Activated CD4-positive, alpha-beta T cell treated with anti-CD3 and anti-CD28 coated beads for 4 hours (primary cell): ENCODE results near the gene VMAC.
"Not testable (repeated sequence)": the region's sequence is repeated elsewhere in the genome, so short reads cannot be mapped to it uniquely, and the experiment has no call there.

Experiments
- DNase-seq, 2 donors: peaks; one replicate each; pipeline ENCODE4 v3.0.0-alpha.2; 2020

VMAC gene

GRCh38 chr19:5904352-5905113 lies at the start of gene VMAC:
Gene VMAC (plus strand): TSS chr19:5904872. CDS start chr19:5904891, 19 bp downstream.
- peak; percentile 100 for DNase-seq

GRCh38 chr19:5855151-5855550 lies 49.5 kb upstream of the VMAC start:
- not testable (repeated sequence) for DNase-seq

GRCh38 chr19:5857203-5858081 lies 47.2 kb upstream of the VMAC start:
- no peak for DNase-seq

DNA sequence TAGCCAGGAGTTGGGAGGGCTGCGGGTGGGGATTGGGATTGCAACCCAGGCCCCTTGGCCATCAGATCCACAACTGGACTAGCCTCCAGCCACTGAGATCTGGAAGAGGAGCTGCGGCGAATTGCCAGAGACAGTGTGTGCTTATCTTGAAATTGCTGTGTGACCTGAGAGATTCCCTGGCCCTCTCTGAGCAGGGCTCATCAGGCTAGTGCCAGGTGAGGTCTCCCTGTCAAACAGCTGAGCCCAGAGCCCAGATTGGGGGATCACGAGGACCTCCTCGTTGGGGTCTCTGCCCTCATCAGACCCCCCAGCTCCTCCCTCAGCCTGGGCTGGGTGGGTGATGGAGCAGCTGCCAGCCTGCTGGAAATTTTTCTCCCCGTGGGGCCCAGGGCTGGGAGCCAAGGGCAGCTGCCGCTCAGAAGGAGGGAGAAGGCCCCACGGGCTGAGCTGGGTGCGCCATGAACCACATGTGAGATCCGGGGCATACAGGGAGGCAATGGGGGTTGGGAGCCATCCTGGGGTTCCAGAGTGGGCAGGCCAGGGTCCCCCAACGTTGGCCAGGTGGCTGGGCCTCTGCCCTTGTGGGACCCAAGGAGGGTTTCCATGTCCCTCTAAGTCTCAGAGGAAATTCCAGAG lies 41.5 kb upstream of the VMAC start:
- no peak for DNase-seq

DNA sequence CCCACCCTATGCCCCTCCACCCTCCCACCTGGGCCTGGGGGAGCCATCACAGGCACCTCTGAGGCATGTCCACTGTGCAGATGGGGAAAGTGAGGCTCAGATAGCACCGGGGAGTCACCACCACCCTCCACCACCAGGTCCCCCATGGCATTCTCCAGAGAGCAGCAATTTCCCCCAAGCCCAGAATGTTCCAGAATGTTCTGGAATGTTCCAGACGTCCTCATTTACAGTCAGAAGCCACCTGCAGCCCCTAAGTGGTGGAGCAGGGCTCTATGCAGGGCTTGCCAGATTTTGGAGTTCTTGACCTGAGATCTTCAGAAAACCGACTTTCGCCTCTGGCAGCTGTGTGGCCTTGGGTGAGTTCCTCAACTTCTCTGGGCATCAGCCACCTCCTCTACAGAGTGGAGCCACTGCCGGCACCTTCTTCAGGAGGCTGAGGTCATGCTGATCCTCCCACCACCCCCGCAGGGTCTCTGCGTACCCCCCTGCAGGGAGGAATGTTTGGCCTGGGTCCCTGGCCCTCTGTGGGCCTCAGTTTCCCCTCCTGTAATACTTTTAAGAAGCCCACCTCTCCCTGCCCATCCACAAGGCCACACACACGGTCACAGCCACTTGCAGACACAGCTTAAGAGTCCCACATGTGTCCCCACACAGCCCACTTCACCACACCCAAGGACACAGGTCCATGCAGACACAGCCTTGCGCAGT lies 40.5 kb upstream of the VMAC start:
- no peak for DNase-seq

DNA sequence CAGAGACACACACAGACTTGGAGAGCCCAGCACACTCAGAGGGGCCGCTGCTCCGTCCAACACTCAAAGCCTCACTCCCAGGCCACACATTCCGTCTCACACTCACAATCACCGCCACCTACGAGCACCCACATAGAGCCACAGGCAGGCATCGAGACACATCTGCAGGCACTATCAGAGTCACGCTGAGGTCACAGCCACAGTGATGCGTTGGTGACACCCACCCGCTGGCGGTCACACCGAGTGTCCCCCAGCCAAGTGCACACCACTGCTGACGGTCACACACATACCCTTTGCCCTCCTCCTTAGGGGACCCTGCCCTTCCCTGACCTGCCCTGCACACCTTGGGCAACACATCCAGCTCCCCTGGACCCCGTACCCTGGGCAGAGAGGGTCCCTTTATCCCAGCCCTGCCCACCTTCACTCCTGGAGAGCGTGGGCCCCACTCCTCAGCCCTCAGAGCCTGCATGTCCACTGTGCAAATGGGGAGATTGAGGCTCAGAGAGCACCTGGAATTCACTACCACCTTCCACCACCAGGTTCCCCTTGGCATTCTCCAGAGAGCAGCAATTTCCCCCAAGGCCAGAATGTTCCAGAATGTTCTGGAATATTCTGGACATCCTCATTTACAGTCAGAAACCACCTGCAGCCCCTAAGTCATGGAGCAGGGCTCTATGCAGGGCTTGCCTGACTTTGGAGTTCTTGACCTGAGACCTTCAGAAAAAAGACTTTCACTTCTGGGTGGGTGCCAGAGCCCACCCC lies 39.8 kb upstream of the VMAC start:
- DNase-seq, result no peak

DNA sequence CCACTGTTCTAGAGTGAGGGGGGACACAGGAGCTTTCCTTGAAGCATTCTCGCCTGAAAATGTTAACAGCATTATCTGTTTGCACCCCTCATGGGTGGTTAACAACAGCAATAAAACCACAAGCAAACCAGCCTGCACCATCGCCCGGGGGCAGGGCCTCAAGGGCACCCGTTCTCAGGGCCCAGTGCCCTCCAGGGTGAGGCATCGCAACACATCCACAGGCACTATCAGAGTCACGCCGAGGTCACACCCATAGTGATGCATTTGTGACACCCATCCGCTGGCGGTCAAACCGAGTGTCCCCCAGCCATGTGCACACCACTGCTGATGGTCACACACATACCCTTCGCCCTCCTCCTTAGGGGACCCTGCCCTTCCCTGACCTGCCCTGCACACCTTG lies 38.9 kb upstream of the VMAC start:
- DNase-seq, result no peak

- no peak for DNase-seq
These were observed 37.2 kb upstream of the VMAC start for GRCh38 chr19:5867201-5868136.

GRCh38 chr19:5870986-5871394 lies 33.7 kb upstream of the VMAC start:
- no peak for DNase-seq

DNA sequence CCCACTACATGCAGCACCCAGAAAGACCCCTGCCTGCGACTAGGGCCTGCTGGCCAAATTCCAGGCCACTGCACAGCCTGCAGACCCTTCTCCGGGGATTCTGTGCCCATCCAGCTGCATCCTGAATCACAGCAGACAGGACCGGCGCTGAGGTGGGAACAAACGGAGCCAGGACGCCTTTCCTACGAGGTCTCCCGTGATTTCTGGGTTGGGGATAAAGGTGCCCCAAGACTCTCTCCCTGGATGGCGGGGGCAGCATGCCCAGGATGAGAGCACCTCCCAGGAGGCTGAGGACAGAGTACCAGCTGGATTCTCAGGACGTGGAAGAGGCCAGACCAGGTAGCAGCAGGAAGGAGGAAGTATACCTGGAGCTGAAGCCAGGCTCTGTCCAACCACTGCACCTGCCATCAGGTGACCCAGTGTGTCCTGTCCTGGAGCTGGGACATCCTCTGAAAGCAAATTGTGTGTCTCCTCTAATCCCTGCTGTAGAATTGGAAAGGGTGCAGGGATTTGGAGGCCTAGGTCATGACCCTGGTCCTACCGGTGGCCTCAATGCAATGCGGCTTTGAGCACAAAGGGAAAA lies 31.0 kb upstream of the VMAC start:
- no peak for DNase-seq

DNA sequence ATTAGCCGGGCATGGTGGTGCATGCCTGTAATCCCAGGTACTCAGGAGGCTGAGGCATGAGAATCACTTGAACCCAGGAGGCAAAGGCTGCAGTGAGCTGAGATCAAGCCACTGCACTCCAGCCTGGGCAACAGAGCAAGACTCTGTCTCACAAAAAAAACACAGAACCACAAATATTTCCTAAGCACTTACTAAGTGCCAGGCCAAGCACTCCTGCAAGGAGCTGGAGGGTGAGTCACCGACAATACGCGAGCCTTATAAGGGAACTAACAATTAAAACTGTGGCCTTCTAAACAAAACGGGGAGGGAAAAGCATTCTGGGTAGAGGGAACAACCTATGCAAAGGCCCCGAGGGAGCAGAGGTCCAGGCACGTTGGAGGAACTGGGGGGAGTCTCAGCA lies 30.2 kb upstream of the VMAC start:
- DNase-seq, result not testable (repeated sequence)

DNA sequence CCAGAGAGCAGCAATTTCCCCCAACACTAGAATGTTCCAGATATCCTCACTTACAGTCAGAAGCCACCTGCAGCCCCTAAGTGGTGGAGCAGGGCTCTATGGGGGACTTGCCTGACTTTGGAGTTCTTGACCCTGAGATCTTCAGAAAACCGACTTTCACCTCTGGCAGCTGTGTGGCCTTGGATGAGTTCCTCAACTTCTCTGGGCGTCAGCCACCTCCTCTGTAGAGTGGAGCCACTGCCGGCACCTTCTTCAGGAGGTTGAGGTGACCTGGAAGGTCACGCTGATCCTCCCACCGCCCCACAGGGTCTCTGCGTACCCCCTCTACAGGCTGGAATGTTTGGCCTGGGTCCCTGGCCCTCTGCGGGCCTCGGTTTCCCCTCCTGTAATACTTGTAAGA lies 27.2 kb upstream of the VMAC start:
- no peak for DNase-seq

DNA sequence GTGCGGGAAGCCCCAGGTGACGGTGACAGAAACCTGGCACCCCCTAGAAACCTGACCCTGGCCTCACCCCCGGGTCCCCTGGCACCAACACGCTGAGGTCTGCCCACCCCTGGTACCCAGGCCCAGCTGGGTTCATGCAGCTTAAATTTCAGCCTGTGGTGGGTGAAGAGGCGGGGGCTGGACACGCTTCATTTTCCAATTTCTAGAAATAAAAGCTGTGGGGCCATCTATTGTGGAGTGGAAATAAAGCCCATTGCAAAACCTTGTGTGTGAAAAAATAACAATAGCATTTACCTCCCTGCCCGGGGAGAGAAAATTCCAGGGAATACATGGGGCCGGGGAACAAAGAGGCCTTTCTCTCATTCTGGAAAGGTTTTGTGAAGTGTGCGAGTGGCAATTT lies 26.8 kb upstream of the VMAC start:
- DNase-seq, result no peak

DNA sequence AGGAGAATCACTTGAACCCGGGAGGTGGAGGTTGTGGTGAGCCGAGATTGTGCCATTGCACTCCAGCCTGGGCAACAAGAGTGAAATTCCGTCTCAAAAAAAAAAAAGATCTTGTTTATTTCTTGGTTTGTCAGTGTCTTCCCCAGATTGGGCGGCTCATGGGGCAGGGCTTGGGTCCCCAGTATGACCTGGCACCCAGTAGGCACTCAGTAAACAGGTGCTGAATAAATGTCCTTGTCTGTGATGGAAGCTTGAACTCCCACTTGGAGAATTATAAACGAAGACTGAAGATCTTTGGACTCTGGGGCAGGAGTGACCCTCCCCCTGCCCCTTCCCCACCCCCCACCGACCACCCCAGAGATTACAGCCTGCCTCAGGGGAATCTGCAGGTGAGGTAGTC lies 24.5 kb upstream of the VMAC start:
- DNase-seq, result no peak

- no peak for DNase-seq
These were observed 24.0 kb upstream of the VMAC start for GRCh38 chr19:5880604-5881078.

GRCh38 chr19:5881543-5882299 lies 23.0 kb upstream of the VMAC start:
- DNase-seq, result no peak

DNA sequence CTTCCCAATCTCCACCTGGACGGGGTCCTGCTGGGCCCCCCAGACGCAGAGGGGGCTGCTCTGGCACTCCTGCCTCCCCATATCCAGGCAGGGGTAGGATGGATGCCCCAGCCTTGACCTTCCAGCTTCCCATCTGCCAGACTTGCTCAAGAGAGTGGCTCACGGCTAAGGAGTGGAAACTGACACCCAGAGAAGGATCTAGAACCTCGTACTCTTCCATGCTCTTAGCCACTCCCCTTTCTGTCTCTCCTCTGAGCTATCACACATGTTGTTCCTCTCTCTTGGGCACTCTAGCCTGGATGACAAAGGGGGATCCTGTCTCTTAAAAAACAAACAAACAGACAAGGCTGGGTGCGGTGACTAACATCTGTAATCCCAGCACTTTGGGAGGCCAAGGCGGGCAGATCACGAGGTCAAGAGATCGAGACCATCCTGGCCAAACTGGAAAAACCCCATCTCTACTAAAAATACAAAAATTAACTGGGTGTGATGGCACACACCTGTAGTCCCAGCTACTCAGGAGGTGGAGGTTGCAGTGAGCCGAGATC lies 22.2 kb upstream of the VMAC start:
- no peak for DNase-seq

- DNase-seq, result not testable (repeated sequence)
These were observed 21.4 kb upstream of the VMAC start for GRCh38 chr19:5883157-5883873.
